Measurements from ENCODE around the gene STAM. TPM values are rescaled to one million over a fixed set of nuclear protein-coding genes. Genes with fewer than 3 reads are reported as not detected.

The STAM gene
- 35.4 TPM for total RNA-seq
- long read RNA-seq, transcript STAM-202 (14 exons, 2,972 nt): major isoform, 32 of 45 reads
- long read RNA-seq, partial matches to known transcripts: 4 of 45 reads
- long read RNA-seq, other reads (novel, unspliced or antisense): 9 of 45 reads

GRCh38 chr10:17643755-17644484 is at the start of gene STAM:
STAM (plus strand) TSS chr10:17644151; CDS start chr10:17644340, 189 bp downstream.
- Histone ChIP-seq H3K27ac (peak within 1 kb of the TSS; percentile 99), H3K27me3 (no peaks in the 10 kb centered on the region), H3K9me3 (no peaks in the 10 kb centered on the region), H3K36me3 (no peaks in the 10 kb centered on the region), H3K4me1 (peaks cover 46% of the 10 kb centered on the region), H3K4me3 (peak within 1 kb of the TSS; percentile 94)
- ATAC-seq: peak; percentile 94
- intact Hi-C loops (cut with DNase I): no loop called here
- no peak for TF ChIP-seq CTCF (IDR thresholded peaks at IDR 0.05)
- DNase-seq: peak; percentile 95

GRCh38 chr10:17597386-17597785 is 46.6 kb upstream of the STAM start:
- Histone ChIP-seq H3K36me3 (no peaks in the 10 kb centered on the region), H3K4me1 (no peaks in the 10 kb centered on the region), H3K27me3 (no peaks in the 10 kb centered on the region), H3K4me3 (no peak overlapping the region), H3K9me3 (no peaks in the 10 kb centered on the region), H3K27ac (no peak overlapping the region)
- TF ChIP-seq CTCF (IDR thresholded peaks at IDR 0.05): no peak
- intact Hi-C loops (cut with DNase I): no loop called here
- no peak for DNase-seq
- ATAC-seq: no peak

- intact Hi-C loops (cut with DNase I): no loop called here
- ATAC-seq (peak; percentile 32), DNase-seq (no peak)
- H3K4me3 ChIP-seq: no peak overlapping the region
- no peak overlapping the region for H3K27ac ChIP-seq
- no peaks in the 10 kb centered on the region for H3K4me1 ChIP-seq
- peak; percentile 28 for TF ChIP-seq CTCF (IDR thresholded peaks at IDR 0.05)
- no peaks in the 10 kb centered on the region for H3K27me3 ChIP-seq
- H3K36me3 ChIP-seq: peaks cover 6% of the 10 kb centered on the region
- no peaks in the 10 kb centered on the region for H3K9me3 ChIP-seq
These were observed 44.9 kb upstream of the STAM start for GRCh38 chr10:17599089-17599488.

GRCh38 chr10:17605936-17606335 is 38.0 kb upstream of the STAM start:
- intact Hi-C loops (cut with DNase I): no loop called here
- ATAC-seq (no peak), DNase-seq (no peak)
- Histone ChIP-seq H3K4me1 (peaks cover 5% of the 10 kb centered on the region), H3K27ac (no peak overlapping the region), H3K4me3 (no peak overlapping the region), H3K9me3 (no peaks in the 10 kb centered on the region), H3K27me3 (no peaks in the 10 kb centered on the region), H3K36me3 (peaks cover 6% of the 10 kb centered on the region)
- no peak for TF ChIP-seq CTCF (IDR thresholded peaks at IDR 0.05)

- Histone ChIP-seq H3K9me3 (no peaks in the 10 kb centered on the region), H3K4me3 (no peak overlapping the region), H3K36me3 (peaks cover 6% of the 10 kb centered on the region), H3K27me3 (no peaks in the 10 kb centered on the region), H3K4me1 (peaks cover 5% of the 10 kb centered on the region), H3K27ac (no peak overlapping the region)
- no peak for DNase-seq
- intact Hi-C loops (cut with DNase I): no loop called here
- no peak for ATAC-seq
- TF ChIP-seq CTCF (IDR thresholded peaks at IDR 0.05): no peak
These were observed 37.4 kb upstream of the STAM start for GRCh38 chr10:17606547-17607040.

Measured in upper lobe of right lung (tissue), 1 donor.